ENCODE measurements around the gene BCL11B. TPM values are rescaled to one million over a fixed set of nuclear protein-coding genes. Genes with fewer than 3 reads are reported as not detected.

BCL11B gene
- total RNA-seq, 1 experiment from 2014 or later: 0.05 TPM

DNA sequence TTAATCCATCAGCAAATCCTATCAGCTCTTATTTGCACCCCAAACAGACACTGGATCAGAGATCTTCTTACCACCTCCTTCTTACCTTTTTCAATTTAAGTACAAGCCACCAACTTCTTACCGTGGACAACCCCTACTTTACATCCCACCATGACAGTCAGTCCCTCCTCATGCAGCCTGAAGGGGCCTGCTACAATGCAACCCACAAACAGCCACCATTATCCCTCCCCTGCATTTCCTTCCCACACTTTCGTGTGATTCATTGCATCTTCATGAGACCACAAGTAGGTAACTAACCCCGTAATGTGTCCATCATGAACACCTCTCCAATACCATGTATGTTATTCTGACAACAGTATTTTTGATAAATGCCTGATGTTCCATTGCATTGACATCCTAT lies 108.6 kb downstream of the BCL11B start:
- H3K4me3 Mint-ChIP-seq (ENCODE audit: unreplicated experiment): no peak overlapping the region
- intact Hi-C loops (cut with micrococcal nuclease; ENCODE audit: unreplicated experiment): no loop called here
- Histone ChIP-seq H3K4me3 (ENCODE audit: low read depth, low read length) (no peak overlapping the region), H3K27me3 (replicated peaks; ENCODE audit: control insufficient read depth, insufficient read depth, low read length) (no peaks in the 10 kb centered on the region), H3K4me1 (no peaks in the 10 kb centered on the region), H3K9me3 (no peaks in the 10 kb centered on the region), H3K36me3 (ENCODE audit: control insufficient read depth, insufficient read depth, low read length) (no peaks in the 10 kb centered on the region)
- H3K27ac Mint-ChIP-seq (ENCODE audit: unreplicated experiment): no peak overlapping the region
- DNase-seq: no peak
- peaks cover 14% of the 10 kb centered on the region for H3K27me3 Mint-ChIP-seq (ENCODE audit: insufficient read depth, unreplicated experiment)
- no peaks in the 10 kb centered on the region for H3K4me1 Mint-ChIP-seq (ENCODE audit: low read depth, unreplicated experiment)
- H3K36me3 Mint-ChIP-seq (ENCODE audit: insufficient read depth, unreplicated experiment): no peaks in the 10 kb centered on the region
- POLR2A ChIA-PET: no interaction called here
- CTCF ChIA-PET: no interaction called here
- TF ChIP-seq, protein P1, sequence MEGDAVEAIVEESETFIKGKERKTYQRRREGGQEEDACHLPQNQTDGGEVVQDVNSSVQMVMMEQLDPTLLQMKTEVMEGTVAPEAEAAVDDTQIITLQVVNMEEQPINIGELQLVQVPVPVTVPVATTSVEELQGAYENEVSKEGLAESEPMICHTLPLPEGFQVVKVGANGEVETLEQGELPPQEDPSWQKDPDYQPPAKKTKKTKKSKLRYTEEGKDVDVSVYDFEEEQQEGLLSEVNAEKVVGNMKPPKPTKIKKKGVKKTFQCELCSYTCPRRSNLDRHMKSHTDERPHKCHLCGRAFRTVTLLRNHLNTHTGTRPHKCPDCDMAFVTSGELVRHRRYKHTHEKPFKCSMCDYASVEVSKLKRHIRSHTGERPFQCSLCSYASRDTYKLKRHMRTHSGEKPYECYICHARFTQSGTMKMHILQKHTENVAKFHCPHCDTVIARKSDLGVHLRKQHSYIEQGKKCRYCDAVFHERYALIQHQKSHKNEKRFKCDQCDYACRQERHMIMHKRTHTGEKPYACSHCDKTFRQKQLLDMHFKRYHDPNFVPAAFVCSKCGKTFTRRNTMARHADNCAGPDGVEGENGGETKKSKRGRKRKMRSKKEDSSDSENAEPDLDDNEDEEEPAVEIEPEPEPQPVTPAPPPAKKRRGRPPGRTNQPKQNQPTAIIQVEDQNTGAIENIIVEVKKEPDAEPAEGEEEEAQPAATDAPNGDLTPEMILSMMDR (IDR thresholded peaks at IDR 0.05; ENCODE audit: insufficient read depth in 1 of 2, low read depth in 1 of 2, low read length in 1 of 2, severe bottlenecking in 1 of 2, unreplicated experiment in 1 of 2): no peak
- no TSS peak for BruUV-seq (replicated peaks)
- H3K9me3 Mint-ChIP-seq (ENCODE audit: unreplicated experiment): peaks cover 9% of the 10 kb centered on the region

DNA sequence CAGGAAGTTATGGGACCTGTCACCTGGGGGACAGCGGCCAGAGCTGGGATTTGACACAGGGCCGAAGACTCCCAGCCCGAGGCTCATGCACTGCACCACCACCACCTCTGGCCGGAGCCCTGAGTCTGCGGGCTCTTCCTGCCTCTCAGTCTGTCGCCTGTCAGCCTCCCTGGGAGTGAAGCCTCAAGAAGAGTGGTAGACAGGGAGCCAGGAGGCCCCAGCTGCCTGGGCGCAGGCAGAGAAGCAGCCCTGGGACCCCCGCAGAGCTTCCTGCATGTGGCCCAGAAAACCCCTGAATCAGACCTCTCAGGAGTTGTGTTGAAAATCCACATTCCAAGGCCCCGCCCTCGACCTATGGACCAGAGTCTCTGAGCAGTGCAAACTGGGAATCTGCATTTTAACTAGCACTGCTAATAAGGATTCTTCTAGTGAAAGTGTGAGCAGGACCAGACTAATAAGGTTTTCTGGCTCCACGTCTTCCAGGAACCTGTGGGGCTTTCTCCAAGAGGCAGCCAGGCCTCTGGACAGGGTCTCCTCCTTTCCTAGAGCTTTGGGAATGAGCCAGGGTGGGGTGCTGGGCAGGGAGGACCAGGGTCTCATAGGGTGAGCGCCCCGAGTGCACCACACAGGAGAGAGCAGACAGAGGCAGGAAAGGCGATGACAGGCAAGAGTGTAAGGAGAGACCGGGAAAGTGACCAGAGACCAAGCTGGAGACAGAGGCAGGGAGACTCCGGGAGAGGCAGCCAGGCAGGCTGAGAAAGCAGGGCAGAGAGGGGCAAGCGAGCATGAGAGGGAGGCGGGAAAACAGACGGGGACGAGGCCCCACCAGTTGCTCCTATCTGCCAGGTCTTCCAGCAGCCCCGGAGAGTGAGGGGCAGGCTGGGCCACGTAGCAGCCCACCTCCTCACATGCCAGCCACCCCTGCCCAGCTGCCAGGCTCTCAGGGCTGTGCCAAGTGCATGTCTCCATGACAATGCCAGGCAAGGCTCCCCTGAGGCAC lies 112.4 kb downstream of the BCL11B start:
- Histone ChIP-seq H3K4me1 (no peaks in the 10 kb centered on the region), H3K27me3 (replicated peaks; ENCODE audit: control insufficient read depth, insufficient read depth, low read length) (no peaks in the 10 kb centered on the region), H3K36me3 (ENCODE audit: control insufficient read depth, insufficient read depth, low read length) (no peaks in the 10 kb centered on the region), H3K4me3 (ENCODE audit: low read depth, low read length) (no peak overlapping the region), H3K9me3 (no peaks in the 10 kb centered on the region)
- intact Hi-C loops (cut with micrococcal nuclease; ENCODE audit: unreplicated experiment): no loop called here
- ChIA-PET CTCF (no interaction called here), POLR2A (no interaction called here)
- Mint-ChIP-seq H3K9me3 (ENCODE audit: unreplicated experiment) (no peaks in the 10 kb centered on the region), H3K27ac (ENCODE audit: unreplicated experiment) (no peak overlapping the region), H3K4me1 (ENCODE audit: low read depth, unreplicated experiment) (no peaks in the 10 kb centered on the region), H3K4me3 (ENCODE audit: unreplicated experiment) (no peak overlapping the region), H3K36me3 (ENCODE audit: insufficient read depth, unreplicated experiment) (no peaks in the 10 kb centered on the region), H3K27me3 (ENCODE audit: insufficient read depth, unreplicated experiment) (peaks cover 14% of the 10 kb centered on the region)
- DNase-seq: no peak
- TF ChIP-seq, protein P1 (IDR thresholded peaks at IDR 0.05; ENCODE audit: insufficient read depth in 1 of 2, low read depth in 1 of 2, low read length in 1 of 2, severe bottlenecking in 1 of 2, unreplicated experiment in 1 of 2): no peak
- BruUV-seq (replicated peaks): no TSS peak

DNA sequence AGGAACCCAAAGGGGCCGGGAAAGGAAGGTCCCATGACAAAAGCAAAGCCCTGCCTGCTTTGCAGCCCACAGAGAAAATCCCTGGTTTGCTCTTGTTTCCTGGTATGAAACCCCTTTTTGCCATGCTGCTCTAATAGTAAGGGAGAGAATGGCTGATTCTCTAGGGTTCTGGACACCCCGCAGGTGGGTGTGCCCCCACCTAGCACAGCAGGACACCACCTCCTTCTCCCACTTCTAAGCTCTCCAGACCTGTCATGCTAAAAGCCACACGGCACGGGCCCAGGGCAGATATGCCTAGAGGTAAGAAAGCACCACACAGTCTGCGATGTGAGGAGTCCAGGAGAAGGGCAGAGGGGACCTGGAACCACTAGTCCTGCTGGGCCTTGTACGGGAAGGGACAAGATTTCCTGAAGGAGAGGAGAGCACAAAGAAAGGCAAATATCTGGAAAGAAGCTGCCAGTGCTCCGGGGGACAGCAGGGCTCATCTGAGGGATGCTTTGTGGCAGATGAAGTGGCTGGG lies 113.3 kb downstream of the BCL11B start:
- CTCF ChIA-PET: no interaction called here
- intact Hi-C loops (cut with micrococcal nuclease; ENCODE audit: unreplicated experiment): no loop called here
- no peaks in the 10 kb centered on the region for H3K4me1 Mint-ChIP-seq (ENCODE audit: low read depth, unreplicated experiment)
- Histone ChIP-seq H3K27me3 (replicated peaks; ENCODE audit: control insufficient read depth, insufficient read depth, low read length) (no peaks in the 10 kb centered on the region), H3K36me3 (ENCODE audit: control insufficient read depth, insufficient read depth, low read length) (no peaks in the 10 kb centered on the region), H3K4me3 (ENCODE audit: low read depth, low read length) (no peak overlapping the region), H3K9me3 (no peaks in the 10 kb centered on the region), H3K4me1 (no peaks in the 10 kb centered on the region)
- DNase-seq: no peak
- H3K27ac Mint-ChIP-seq (ENCODE audit: unreplicated experiment): no peak overlapping the region
- TF ChIP-seq, protein P1 (IDR thresholded peaks at IDR 0.05; ENCODE audit: insufficient read depth in 1 of 2, low read depth in 1 of 2, low read length in 1 of 2, severe bottlenecking in 1 of 2, unreplicated experiment in 1 of 2): no peak
- no TSS peak for BruUV-seq (replicated peaks)
- no peak overlapping the region for H3K4me3 Mint-ChIP-seq (ENCODE audit: unreplicated experiment)
- POLR2A ChIA-PET: no interaction called here
- H3K9me3 Mint-ChIP-seq (ENCODE audit: unreplicated experiment): no peaks in the 10 kb centered on the region
- peaks cover 11% of the 10 kb centered on the region for H3K27me3 Mint-ChIP-seq (ENCODE audit: insufficient read depth, unreplicated experiment)
- H3K36me3 Mint-ChIP-seq (ENCODE audit: insufficient read depth, unreplicated experiment): no peaks in the 10 kb centered on the region
